SK-N-SH (cell line): ENCODE results near the gene SACM1L. TPM values are rescaled to one million over a fixed set of nuclear protein-coding genes. Genes with fewer than 3 reads are reported as not detected.

Source experiments
- CTCF ChIA-PET: fragments of 300-600, 350-600 bp; formaldehyde crosslinking; extraction: SDS; loops from one replicate; lab custom pipeline; 2021; lab: Yijun Ruan, JAX
- POLR2A ChIA-PET: fragments of 350-600 bp; sonication (Branson Sonifier 250); formaldehyde crosslinking; extraction: SDS; loops from one replicate; lab custom pipeline; 2020; ENCODE audit warnings: antibody characterized with exemption, inconsistent platforms; lab: Yijun Ruan, JAX
- DNase-seq: peaks from one replicate; pipeline ENCODE4 v3.0.0; 2012
- H2AFZ ChIP-seq: fragments of 200-600 bp; sonication (generic); 2 replicates; pipeline ENCODE4 v1.8.1; 2016; ENCODE audit warnings: antibody characterized with exemption, mild to moderate bottlenecking, low read depth
- H3F3A ChIP-seq: fragments of 200-600 bp; sonication (generic); replicated peaks from 2 replicates; pipeline ENCODE3; 2016; ENCODE audit warnings: antibody characterized with exemption, mild to moderate bottlenecking; ENCODE audit not compliant: insufficient read depth
- H3K27ac ChIP-seq, 2 experiments: fragments of 200-500 bp in 1 of 2; fragments of 200-600 bp in 1 of 2; sonication (Bioruptor generic) in 1 of 2; sonication (generic), shearing (Covaris generic) in 1 of 2; 2 replicates each; pipeline versions ENCODE4 v1.5.1 to v1.6.1; 2014 to 2016; ENCODE audit warnings: low read depth in 2 of 2, inconsistent platforms in 1 of 2, low read length in 1 of 2, mild to moderate bottlenecking in 1 of 2, mixed read lengths in 1 of 2
- H3K27me3 ChIP-seq: fragments of 200-600 bp; sonication (generic), shearing (Covaris generic); 2 replicates; pipeline ENCODE4 v1.6.1; 2016; ENCODE audit warnings: mixed run types; ENCODE audit not compliant: insufficient read depth
- H3K36me3 ChIP-seq, 2 experiments: fragments of 200-500 bp in 1 of 2; fragments of 200-600 bp in 1 of 2; sonication (Bioruptor generic) in 1 of 2; sonication (generic) in 1 of 2; replicated peaks in 1 of 2; 2 replicates each; pipeline versions ENCODE3 to v1.5.1; 2014 to 2016; ENCODE audit warnings: low read length in 1 of 2, mild to moderate bottlenecking in 1 of 2; ENCODE audit not compliant: insufficient read depth in 2 of 2, control insufficient read depth in 1 of 2
- H3K4me1 ChIP-seq, 2 experiments: fragments of 200-500 bp in 1 of 2; fragments of 200-600 bp in 1 of 2; sonication (Bioruptor generic) in 1 of 2; sonication (generic), shearing (Covaris generic) in 1 of 2; 2 replicates each; pipeline versions ENCODE4 v1.5.1 to v1.6.1; 2014 to 2016; ENCODE audit warnings: low read depth in 1 of 2, low read length in 1 of 2, mixed run types in 1 of 2; ENCODE audit not compliant: insufficient read depth in 2 of 2, control insufficient read depth in 1 of 2
- H3K4me2 ChIP-seq: fragments of 200-600 bp; sonication (generic), shearing (Covaris generic); 2 replicates; pipeline ENCODE4 v1.6.1; 2017; ENCODE audit warnings: mixed run types
- H3K4me3 ChIP-seq, 2 experiments: fragments of 200-500 bp in 1 of 2; fragments of 200-600 bp in 1 of 2; sonication (Bioruptor generic) in 1 of 2; sonication (generic), shearing (Covaris generic) in 1 of 2; 2 replicates each; pipeline versions ENCODE4 v1.5.1 to v1.8.1; 2014 to 2016; ENCODE audit warnings: low read depth in 2 of 2, inconsistent platforms in 1 of 2, low read length in 1 of 2, mild to moderate bottlenecking in 1 of 2, mixed read lengths in 1 of 2, moderate library complexity in 1 of 2
- H3K79me2 ChIP-seq: fragments of 200-600 bp; sonication (generic); 2 replicates; pipeline ENCODE4 v1.8.1; 2017; ENCODE audit warnings: mild to moderate bottlenecking; ENCODE audit not compliant: insufficient read depth
- H3K9ac ChIP-seq: fragments of 200-600 bp; sonication (generic); 2 replicates; pipeline ENCODE4 v1.6.1; 2017; ENCODE audit warnings: mixed run types
- H3K9me2 ChIP-seq: fragments of 200-600 bp; sonication (generic); 2 replicates; pipeline ENCODE4 v1.6.1; 2017; ENCODE audit warnings: mixed run types
- H3K9me3 ChIP-seq: fragments of 200-600 bp; sonication (generic); 2 replicates; pipeline ENCODE4 v1.6.1; 2017; ENCODE audit warnings: mixed run types, mild to moderate bottlenecking, moderate library complexity
- H4K20me1 ChIP-seq: fragments of 200-600 bp; sonication (generic); 2 replicates; pipeline ENCODE4 v1.6.1; 2017; ENCODE audit warnings: mild to moderate bottlenecking, mixed run types; ENCODE audit not compliant: insufficient read depth
- ELF1 ChIP-seq: IDR thresholded peaks from 2 replicates; pipeline ENCODE4 v1.4.0; 2012
- EP300 ChIP-seq, 2 experiments: IDR thresholded peaks; 2 replicates each; pipeline versions ENCODE4 v1.4.0 to v1.6.1; 2012; ENCODE audit warnings: borderline replicate concordance in 1 of 2, low read depth in 1 of 2, low read length in 1 of 2
- EZH2phosphoT487 ChIP-seq: fragments of 200-600 bp; sonication (generic); IDR thresholded peaks from 2 replicates; pipeline ENCODE4 v1.6.1; 2017; ENCODE audit warnings: low read depth, mixed run types, mild to moderate bottlenecking, antibody characterized with exemption, moderate library complexity, borderline replicate concordance
- FOXM1 ChIP-seq: IDR thresholded peaks from 2 replicates; pipeline ENCODE4 v1.4.0; 2012; ENCODE audit warnings: low read depth, mild to moderate bottlenecking
- GABPA ChIP-seq: IDR thresholded peaks from 2 replicates; pipeline ENCODE4 v1.4.0; 2012; ENCODE audit warnings: low read depth, mild to moderate bottlenecking
- GATA2 ChIP-seq: sonication (generic); formaldehyde crosslinking; IDR thresholded peaks from 2 replicates; pipeline ENCODE4 v1.5.0; 2020; ENCODE audit warnings: mild to moderate bottlenecking, missing genetic modification reagents
- JUND ChIP-seq: IDR thresholded peaks from 2 replicates; pipeline ENCODE4 v1.4.0; 2012
- MEF2A ChIP-seq: IDR thresholded peaks from 2 replicates; pipeline ENCODE4 v1.4.0; 2012; ENCODE audit warnings: low read depth, borderline replicate concordance
- MXI1 ChIP-seq: IDR thresholded peaks from 2 replicates; pipeline ENCODE4 v1.6.1; 2012; ENCODE audit warnings: mild to moderate bottlenecking, low read depth, low read length, improper control_type of control experiment
- NRF1 ChIP-seq: IDR thresholded peaks from 2 replicates; pipeline ENCODE4 v1.6.1; 2012; ENCODE audit warnings: low read depth, mild to moderate bottlenecking, low read length
- POLR2AphosphoS5 ChIP-seq: IDR thresholded peaks from 2 replicates; pipeline ENCODE4 v1.6.1; 2012; ENCODE audit warnings: low read depth, low read length
- RAD21 ChIP-seq: IDR thresholded peaks from 2 replicates; pipeline ENCODE4 v1.6.1; 2012; ENCODE audit warnings: mild to moderate bottlenecking, low read length
- SIN3A ChIP-seq: IDR thresholded peaks from 2 replicates; pipeline ENCODE4 v1.6.1; 2012; ENCODE audit warnings: low read depth, mild to moderate bottlenecking, low read length, moderate library complexity, borderline replicate concordance
- TAF1 ChIP-seq: IDR thresholded peaks from 2 replicates; pipeline ENCODE4 v1.6.1; 2012; ENCODE audit warnings: low read depth, mild to moderate bottlenecking, low read length, moderate library complexity, borderline replicate concordance
- TCF12 ChIP-seq: IDR thresholded peaks from 2 replicates; pipeline ENCODE4 v1.4.0; 2012
- YY1 ChIP-seq: IDR thresholded peaks from 2 replicates; pipeline ENCODE4 v1.4.0; 2012; ENCODE audit warnings: low read depth, mild to moderate bottlenecking
- WGBS: methylation state at CpG from one replicate; pipeline ENCODE4 v1.1.6; 2017; ENCODE audit warnings: low lambda C conversion rate; 5-methylcytosine and 5-hydroxymethylcytosine counted together
- polyA plus RNA-seq, 3 experiments: library from polyadenylated mRNA; depleted of rRNA; stranded (reverse); fragments of >200 nt; gene quantifications; 2 replicates each; pipeline ENCODE4 v1.2.3, GENCODE V29; 2012
- TF ChIP-seq, protein P1 (sequence below): fragments of 150-350 bp; IDR thresholded peaks from 2 replicates; pipeline ENCODE4 v1.6.1; 2016; ENCODE audit warnings: mild to moderate bottlenecking, low read depth, low read length
- TF ChIP-seq, protein P2 (sequence below): IDR thresholded peaks from 2 replicates; pipeline ENCODE4 v1.4.0; 2012; ENCODE audit warnings: low read depth
- TF ChIP-seq, protein P3 (sequence below): IDR thresholded peaks from 2 replicates; pipeline ENCODE4 v1.4.0; 2012; ENCODE audit warnings: low read depth, borderline replicate concordance
- TF ChIP-seq, protein P4 (sequence below): IDR thresholded peaks from 2 replicates; pipeline ENCODE4; 2012
- TF ChIP-seq, protein P5 (sequence below): IDR thresholded peaks from 2 replicates; pipeline ENCODE4 v1.4.0; 2012; ENCODE audit warnings: low read depth, borderline replicate concordance
- TF ChIP-seq, protein P6 (sequence below): fragments of 150-350 bp; IDR thresholded peaks from 2 replicates; pipeline ENCODE4 v1.6.1; 2017; ENCODE audit warnings: antibody characterized with exemption, low read length, low read depth, borderline replicate concordance

Gene SACM1L
- polyA plus RNA-seq, 1 of the 3 experiments (the other 2 are of a cell fraction), result 11.2 TPM

DNA sequence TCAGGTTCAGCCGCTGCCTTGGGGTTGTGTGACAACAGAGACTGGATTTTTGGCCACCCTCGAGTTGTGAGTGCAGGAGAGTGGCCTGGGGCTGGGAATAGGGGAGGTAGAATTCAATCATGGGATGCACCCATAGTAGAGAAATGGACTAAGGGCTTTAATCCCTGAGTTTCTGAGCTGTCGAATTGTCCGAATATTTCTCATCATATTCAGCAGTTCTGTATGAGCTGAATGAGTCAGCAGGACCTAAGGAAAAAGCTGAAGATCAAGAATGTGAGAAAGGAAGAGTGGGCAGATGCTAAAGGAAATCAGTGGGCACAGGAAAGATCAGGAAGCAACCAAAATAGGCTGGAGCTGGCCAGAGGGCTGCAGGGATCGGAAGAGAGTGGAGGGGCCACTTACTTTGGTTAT, 44.4 kb upstream of the SACM1L start (continued):
- TF ChIP-seq POLR2AphosphoS5 (peak; percentile 47; the same call in 1 of the 2 replicates), YY1 (no peak), JUND (peak; percentile 86), GABPA (no peak), MXI1 (no peak), FOXM1 (no peak), RAD21 (no peak), EZH2phosphoT487 (no peak), TAF1 (no peak), MEF2A (no peak), TCF12 (peak; percentile 71)
- TF ChIP-seq, protein P1, sequence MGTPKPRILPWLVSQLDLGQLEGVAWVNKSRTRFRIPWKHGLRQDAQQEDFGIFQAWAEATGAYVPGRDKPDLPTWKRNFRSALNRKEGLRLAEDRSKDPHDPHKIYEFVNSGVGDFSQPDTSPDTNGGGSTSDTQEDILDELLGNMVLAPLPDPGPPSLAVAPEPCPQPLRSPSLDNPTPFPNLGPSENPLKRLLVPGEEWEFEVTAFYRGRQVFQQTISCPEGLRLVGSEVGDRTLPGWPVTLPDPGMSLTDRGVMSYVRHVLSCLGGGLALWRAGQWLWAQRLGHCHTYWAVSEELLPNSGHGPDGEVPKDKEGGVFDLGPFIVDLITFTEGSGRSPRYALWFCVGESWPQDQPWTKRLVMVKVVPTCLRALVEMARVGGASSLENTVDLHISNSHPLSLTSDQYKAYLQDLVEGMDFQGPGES, result no peak
- TF ChIP-seq, protein P2, sequence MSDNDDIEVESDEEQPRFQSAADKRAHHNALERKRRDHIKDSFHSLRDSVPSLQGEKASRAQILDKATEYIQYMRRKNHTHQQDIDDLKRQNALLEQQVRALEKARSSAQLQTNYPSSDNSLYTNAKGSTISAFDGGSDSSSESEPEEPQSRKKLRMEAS, result no peak
- TF ChIP-seq, protein P3, sequence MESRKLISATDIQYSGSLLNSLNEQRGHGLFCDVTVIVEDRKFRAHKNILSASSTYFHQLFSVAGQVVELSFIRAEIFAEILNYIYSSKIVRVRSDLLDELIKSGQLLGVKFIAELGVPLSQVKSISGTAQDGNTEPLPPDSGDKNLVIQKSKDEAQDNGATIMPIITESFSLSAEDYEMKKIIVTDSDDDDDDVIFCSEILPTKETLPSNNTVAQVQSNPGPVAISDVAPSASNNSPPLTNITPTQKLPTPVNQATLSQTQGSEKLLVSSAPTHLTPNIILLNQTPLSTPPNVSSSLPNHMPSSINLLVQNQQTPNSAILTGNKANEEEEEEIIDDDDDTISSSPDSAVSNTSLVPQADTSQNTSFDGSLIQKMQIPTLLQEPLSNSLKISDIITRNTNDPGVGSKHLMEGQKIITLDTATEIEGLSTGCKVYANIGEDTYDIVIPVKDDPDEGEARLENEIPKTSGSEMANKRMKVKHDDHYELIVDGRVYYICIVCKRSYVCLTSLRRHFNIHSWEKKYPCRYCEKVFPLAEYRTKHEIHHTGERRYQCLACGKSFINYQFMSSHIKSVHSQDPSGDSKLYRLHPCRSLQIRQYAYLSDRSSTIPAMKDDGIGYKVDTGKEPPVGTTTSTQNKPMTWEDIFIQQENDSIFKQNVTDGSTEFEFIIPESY, result 0 out of 2 replicates have a peak, but pooled peaks have one; percentile 38
- TF ChIP-seq, protein P4, sequence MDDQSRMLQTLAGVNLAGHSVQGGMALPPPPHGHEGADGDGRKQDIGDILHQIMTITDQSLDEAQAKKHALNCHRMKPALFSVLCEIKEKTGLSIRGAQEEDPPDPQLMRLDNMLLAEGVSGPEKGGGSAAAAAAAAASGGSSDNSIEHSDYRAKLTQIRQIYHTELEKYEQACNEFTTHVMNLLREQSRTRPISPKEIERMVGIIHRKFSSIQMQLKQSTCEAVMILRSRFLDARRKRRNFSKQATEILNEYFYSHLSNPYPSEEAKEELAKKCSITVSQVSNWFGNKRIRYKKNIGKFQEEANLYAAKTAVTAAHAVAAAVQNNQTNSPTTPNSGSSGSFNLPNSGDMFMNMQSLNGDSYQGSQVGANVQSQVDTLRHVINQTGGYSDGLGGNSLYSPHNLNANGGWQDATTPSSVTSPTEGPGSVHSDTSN, result peak; percentile 40

DNA sequence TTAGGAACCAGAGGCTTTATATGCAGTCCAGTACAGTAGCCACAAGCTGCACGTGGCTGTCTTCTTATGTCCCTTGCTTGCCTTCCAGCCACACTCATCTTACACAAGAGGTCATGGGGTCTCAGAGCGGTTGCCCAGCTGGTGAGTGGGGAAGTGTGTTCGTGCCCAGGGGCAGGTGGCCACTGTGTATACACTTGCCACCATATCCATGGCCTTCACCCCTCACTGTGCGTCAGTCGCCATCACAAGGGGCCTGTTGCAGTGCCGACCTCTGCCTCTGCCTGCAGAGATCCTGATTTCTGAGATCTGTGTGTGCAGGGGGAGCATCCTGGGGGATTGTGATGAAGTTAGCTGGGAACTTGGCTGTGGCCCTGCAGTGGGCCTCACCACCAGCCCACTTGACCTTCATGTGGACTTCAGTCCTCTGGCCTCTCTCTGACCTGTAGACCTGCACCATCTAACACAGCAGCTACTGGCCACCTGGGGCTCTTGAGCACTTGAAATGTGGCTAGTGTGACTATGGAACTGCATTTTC, 43.1 kb upstream of the SACM1L start:
- Histone ChIP-seq H3K9ac (peak overlapping the region; percentile 90; the same call in 1 of the 2 replicates), H3K79me2 (peaks cover 75% of the 10 kb centered on the region), H3F3A (peaks cover 49% of the 10 kb centered on the region), H3K27me3 (no peaks in the 10 kb centered on the region), H3K36me3 (peaks cover 2 to 8% of the 10 kb centered on the region in 2 experiments), H3K4me2 (peak overlapping the region; percentile 52; the same call in 1 of the 2 replicates), H3K9me2 (no peaks in the 10 kb centered on the region), H3K9me3 (no peaks in the 10 kb centered on the region), H3K27ac (peak overlapping the region in 1 of 2 experiments; percentile 100; a peak in 2 of 4 replicates), H3K4me3 (no peak overlapping the region), H2AFZ (no peak overlapping the region), H3K4me1 (peaks cover 7 to 44% of the 10 kb centered on the region in 2 experiments; a peak in 3 of 4 replicates), H4K20me1 (no peaks in the 10 kb centered on the region)
- DNase-seq, result no peak
- POLR2A ChIA-PET, result interaction anchor here (0.7 kb wide), 1 partner anchor 52 kb away, joined by 3 read pairs; no protein-coding TSS in a partner anchor
- CTCF ChIA-PET, result interaction anchor here (1.3 to 2.5 kb wide), 2 partner anchors 10 to 133 kb away, joined by 6 read pairs; no protein-coding TSS in a partner anchor
- WGBS, result 89% methylated on average over 6 of the region's 6 CpGs
- no peak for TF ChIP-seq NRF1
- TF ChIP-seq, protein P5, sequence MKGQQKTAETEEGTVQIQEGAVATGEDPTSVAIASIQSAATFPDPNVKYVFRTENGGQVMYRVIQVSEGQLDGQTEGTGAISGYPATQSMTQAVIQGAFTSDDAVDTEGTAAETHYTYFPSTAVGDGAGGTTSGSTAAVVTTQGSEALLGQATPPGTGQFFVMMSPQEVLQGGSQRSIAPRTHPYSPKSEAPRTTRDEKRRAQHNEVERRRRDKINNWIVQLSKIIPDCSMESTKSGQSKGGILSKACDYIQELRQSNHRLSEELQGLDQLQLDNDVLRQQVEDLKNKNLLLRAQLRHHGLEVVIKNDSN, result no peak
- TF ChIP-seq, protein P6, sequence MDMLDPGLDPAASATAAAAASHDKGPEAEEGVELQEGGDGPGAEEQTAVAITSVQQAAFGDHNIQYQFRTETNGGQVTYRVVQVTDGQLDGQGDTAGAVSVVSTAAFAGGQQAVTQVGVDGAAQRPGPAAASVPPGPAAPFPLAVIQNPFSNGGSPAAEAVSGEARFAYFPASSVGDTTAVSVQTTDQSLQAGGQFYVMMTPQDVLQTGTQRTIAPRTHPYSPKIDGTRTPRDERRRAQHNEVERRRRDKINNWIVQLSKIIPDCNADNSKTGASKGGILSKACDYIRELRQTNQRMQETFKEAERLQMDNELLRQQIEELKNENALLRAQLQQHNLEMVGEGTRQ, result no peak
- no peak for TF ChIP-seq GATA2 (CRISPR knock-in tag)
- no peak for TF ChIP-seq ELF1
- TF ChIP-seq SIN3A, result no peak
- TF ChIP-seq JUND, result no peak
- no peak for TF ChIP-seq RAD21
- no peak for TF ChIP-seq EP300 (IDR thresholded peaks at IDR 0.05; ENCODE audit: borderline replicate concordance in 1 of 2, low read depth in 1 of 2, low read length in 1 of 2)
